K562 (cell line): ENCODE results near the gene SLC25A29. TPM values are rescaled to one million over a fixed set of nuclear protein-coding genes. Genes with fewer than 3 reads are reported as not detected.

Source experiments
- CREBBP ChIP-seq: IDR thresholded peaks from one replicate; pipeline ENCODE4 v1.6.1; 2012; ENCODE audit warnings: low read depth, mild to moderate bottlenecking, control low read depth, inconsistent platforms, low read length
- E4F1 ChIP-seq: fragments of 250-450 bp; sonication (Bioruptor Pico); IDR thresholded peaks from 2 replicates; pipeline ENCODE4 v1.5.0; 2021; ENCODE audit warnings: mild to moderate bottlenecking, borderline replicate concordance
- KAT2B ChIP-seq: IDR thresholded peaks from one replicate; pipeline ENCODE4 v1.6.1; 2012; ENCODE audit warnings: low read depth, mild to moderate bottlenecking, control low read depth, inconsistent platforms, low read length, moderate library complexity
- NR4A1 ChIP-seq, 2 experiments: fragments of 250-450 bp in 1 of 2; fragments of 450-650 bp in 1 of 2; sonication (Bioruptor Pico) in 1 of 2; IDR thresholded peaks; 2 replicates each; pipeline versions ENCODE4 v1.4.0 to v1.6.1; 2016 to 2020; ENCODE audit warnings: mild to moderate bottlenecking in 2 of 2, missing compliant biosample characterization in 1 of 2, missing genetic modification characterization in 1 of 2, moderate library complexity in 1 of 2
- RBM15 ChIP-seq: fragments of 200-400 bp; formaldehyde crosslinking; IDR thresholded peaks from 2 replicates; pipeline ENCODE4 v1.6.1; 2018; ENCODE audit warnings: mild to moderate bottlenecking, low read length, moderate library complexity; ENCODE audit not compliant: insufficient read depth
- XRCC3 ChIP-seq: fragments of 450-650 bp; IDR thresholded peaks from 2 replicates; pipeline ENCODE4 v1.6.1; 2017; ENCODE audit warnings: mild to moderate bottlenecking, moderate library complexity
- polyA plus RNA-seq, 8 experiments: library from polyadenylated mRNA; depleted of rRNA in 4 of 8; stranded (reverse) in 5 of 8; unstranded in 3 of 8; fragments of >200 nt; fragmentation: Nextera tagmentation in 2 of 8; fragmentation: Illumina TruSeq in 1 of 8; extraction: Ambion mirVana in 2 of 8; extraction: Trizol in 1 of 8; gene quantifications; 2 replicates each; pipeline versions ENCODE4 v1.2.1 to v1.2.3, GENCODE V29; 2011 to 2014; ENCODE audit warnings: inconsistent platforms in 1 of 8, missing spikeins in 1 of 8
- total RNA-seq, 7 experiments: library from RNA; depleted of rRNA in 6 of 7; stranded (reverse); fragments of >200 nt in 6 of 7; fragmentation: Illumina TruSeq in 2 of 7; extraction: Trizol in 2 of 7; gene quantifications; 2 replicates each; pipeline versions ENCODE4 v1.2.1 to v1.2.3, GENCODE V29; 2011 to 2021; ENCODE audit warnings: low replicate concordance in 1 of 7
- TF ChIP-seq, protein P1 (sequence below): sonication (generic); formaldehyde crosslinking; IDR thresholded peaks from 2 replicates; pipeline ENCODE4 v1.8.0; 2023; ENCODE audit warnings: mild to moderate bottlenecking, missing genetic modification reagents
- TF ChIP-seq, protein P2 (sequence below), 2 experiments: fragments of 250-450 bp in 1 of 2; fragments of 450-650 bp in 1 of 2; sonication (Bioruptor Pico) in 1 of 2; IDR thresholded peaks; 2 replicates each; pipeline versions ENCODE4 v1.6.1 to v1.8.0; 2016 to 2021; ENCODE audit warnings: mild to moderate bottlenecking in 2 of 2, moderate library complexity in 2 of 2, missing compliant biosample characterization in 1 of 2, missing genetic modification characterization in 1 of 2

SLC25A29 gene
- total and polyA plus RNA-seq, 9 of the 15 experiments (the other 6 are each of a cell fraction or from before 2014, with no cell fraction given) = 0.07 to 17.5 (median 4.8) TPM

- TF ChIP-seq, protein P1, sequence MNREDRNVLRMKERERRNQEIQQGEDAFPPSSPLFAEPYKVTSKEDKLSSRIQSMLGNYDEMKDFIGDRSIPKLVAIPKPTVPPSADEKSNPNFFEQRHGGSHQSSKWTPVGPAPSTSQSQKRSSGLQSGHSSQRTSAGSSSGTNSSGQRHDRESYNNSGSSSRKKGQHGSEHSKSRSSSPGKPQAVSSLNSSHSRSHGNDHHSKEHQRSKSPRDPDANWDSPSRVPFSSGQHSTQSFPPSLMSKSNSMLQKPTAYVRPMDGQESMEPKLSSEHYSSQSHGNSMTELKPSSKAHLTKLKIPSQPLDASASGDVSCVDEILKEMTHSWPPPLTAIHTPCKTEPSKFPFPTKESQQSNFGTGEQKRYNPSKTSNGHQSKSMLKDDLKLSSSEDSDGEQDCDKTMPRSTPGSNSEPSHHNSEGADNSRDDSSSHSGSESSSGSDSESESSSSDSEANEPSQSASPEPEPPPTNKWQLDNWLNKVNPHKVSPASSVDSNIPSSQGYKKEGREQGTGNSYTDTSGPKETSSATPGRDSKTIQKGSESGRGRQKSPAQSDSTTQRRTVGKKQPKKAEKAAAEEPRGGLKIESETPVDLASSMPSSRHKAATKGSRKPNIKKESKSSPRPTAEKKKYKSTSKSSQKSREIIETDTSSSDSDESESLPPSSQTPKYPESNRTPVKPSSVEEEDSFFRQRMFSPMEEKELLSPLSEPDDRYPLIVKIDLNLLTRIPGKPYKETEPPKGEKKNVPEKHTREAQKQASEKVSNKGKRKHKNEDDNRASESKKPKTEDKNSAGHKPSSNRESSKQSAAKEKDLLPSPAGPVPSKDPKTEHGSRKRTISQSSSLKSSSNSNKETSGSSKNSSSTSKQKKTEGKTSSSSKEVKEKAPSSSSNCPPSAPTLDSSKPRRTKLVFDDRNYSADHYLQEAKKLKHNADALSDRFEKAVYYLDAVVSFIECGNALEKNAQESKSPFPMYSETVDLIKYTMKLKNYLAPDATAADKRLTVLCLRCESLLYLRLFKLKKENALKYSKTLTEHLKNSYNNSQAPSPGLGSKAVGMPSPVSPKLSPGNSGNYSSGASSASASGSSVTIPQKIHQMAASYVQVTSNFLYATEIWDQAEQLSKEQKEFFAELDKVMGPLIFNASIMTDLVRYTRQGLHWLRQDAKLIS = no peak
- TF ChIP-seq NR4A1 (CRISPR knock-in tag; IDR thresholded peaks at IDR 0.05) (no peak), NR4A1 (tag; IDR thresholded peaks at IDR 0.05) (no peak), CREBBP (no peak), RBM15 (no peak), E4F1 (CRISPR knock-in tag) (no peak), KAT2B (no peak), XRCC3 (no peak)
- TF ChIP-seq, protein P2, sequence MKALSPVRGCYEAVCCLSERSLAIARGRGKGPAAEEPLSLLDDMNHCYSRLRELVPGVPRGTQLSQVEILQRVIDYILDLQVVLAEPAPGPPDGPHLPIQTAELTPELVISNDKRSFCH (CRISPR knock-in tag; IDR thresholded peaks at IDR 0.05) = no peak
- TF ChIP-seq, protein P2 (tag; IDR thresholded peaks at IDR 0.05) = no peak
Measured at GRCh38 chr14:100293497-100294212, 12.6 kb downstream of the SLC25A29 start (continued).
